GM12892 (cell line): ENCODE data around the gene LRMDA.

Experiments
- POLR2A ChIP-seq: IDR thresholded peaks from 2 replicates; pipeline ENCODE4 v1.6.1; 2011; ENCODE audit warnings: low read depth, low read length, control low read depth
- POLR2AphosphoS5 ChIP-seq: IDR thresholded peaks from 2 replicates; pipeline ENCODE4 v1.6.1; 2011; ENCODE audit warnings: low read depth, low read length, control low read depth

GRCh38 chr10:76085817-76086167, 654.4 kb downstream of the LRMDA start:
- TF ChIP-seq POLR2AphosphoS5 (no peak), POLR2A (no peak)
